ENCODE data around the gene TMEM170A. TPM values are rescaled to one million over a fixed set of nuclear protein-coding genes. Genes with fewer than 3 reads are reported as not detected.

Gene TMEM170A
- total RNA-seq, result 10 to 100 TPM; 11.4 to 19.6 TPM

DNA sequence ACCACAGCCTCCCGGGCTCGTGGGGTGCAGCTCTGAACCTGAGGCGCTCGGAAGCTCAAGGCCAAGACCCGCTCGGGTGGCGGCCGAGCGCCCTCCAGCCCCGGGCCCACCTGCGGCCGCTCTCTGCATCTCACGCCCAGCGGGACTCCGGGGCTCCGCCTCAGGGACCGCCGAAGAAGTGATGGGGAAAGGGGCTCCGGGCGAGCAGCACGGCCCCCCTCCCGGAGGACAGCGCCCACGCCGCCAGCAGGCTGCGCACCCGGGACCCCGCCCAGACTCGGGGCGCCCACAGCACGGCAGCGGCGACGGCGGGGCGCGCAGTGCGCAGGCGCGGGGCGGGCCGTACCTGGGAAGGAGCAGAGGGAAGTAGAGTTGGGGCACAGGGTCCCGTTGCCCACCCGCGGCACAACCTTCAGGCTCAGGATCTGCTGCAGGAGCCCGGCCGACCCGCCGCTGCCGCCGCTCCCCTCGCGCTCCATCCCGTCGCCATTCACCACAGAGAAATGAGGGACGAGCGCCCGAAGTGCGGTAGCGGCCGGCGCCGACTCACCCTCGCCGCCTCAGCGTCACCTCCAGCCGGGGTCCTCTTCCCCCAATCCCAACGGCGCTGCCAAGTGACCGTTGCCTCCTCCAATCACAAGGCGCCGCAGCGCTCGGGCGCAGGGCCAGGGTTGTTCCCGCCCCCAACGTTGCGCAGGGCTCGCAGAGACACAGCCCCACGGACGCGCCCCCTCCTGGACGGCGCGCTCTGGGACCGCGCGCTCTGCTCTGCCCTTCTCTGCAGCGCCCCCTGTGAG is at the start of gene TMEM170A:
Gene TMEM170A (minus strand): TSS at position 568 of the 797 bp plus-strand sequence. CDS start 89 bp downstream, at position 479.

GRCh38 chr16:75495076-75495674 is 30.7 kb upstream of the TMEM170A start, which contains the start of gene CHST6:
Gene CHST6 (minus strand): TSS chr16:75495441. CDS start chr16:75479828, 15,613 bp downstream.

GRCh38 chr16:75432828-75433731 is 31.4 kb downstream of the TMEM170A start, which contains the start of gene CFDP1:
Gene CFDP1 (minus strand): TSS chr16:75433503. CDS start chr16:75433352, 151 bp downstream.

Small RNAs within 50 kb of the gene (small RNA-seq; reads per million reads assigned to genes)
- 0 reads per million in 2 donors for gene RF00598

Other genes with a start within 250 kb of the TMEM170A start
- gene CTRB1, start 245.7 kb downstream of the TMEM170A start, total RNA-seq, result not detected
- 10 to 100 TPM; 36.5 to 52.3 TPM for gene BCAR1, start 213.1 kb downstream of the TMEM170A start, total RNA-seq
- 10 to 100 TPM; 21.3 to 26.3 TPM for gene CFDP1, start 31.2 kb downstream of the TMEM170A start, total RNA-seq
- 1 to 10 TPM; 5.5 to 9.3 TPM for gene CHST6, start 30.8 kb upstream of the TMEM170A start, total RNA-seq
- under 1 TPM; under 0.01 to 0.34 TPM for gene CHST5, start 71.4 kb upstream of the TMEM170A start, total RNA-seq
- 10 to 100 TPM; 13.1 to 16.3 TPM for gene TMEM231, start 91.6 kb upstream of the TMEM170A start, total RNA-seq
- 10 to 100 TPM; 30.3 to 36.6 TPM for gene GABARAPL2, start 101.7 kb upstream of the TMEM170A start, total RNA-seq
- gene ADAT1, start 158.6 kb upstream of the TMEM170A start, total RNA-seq, result 100 to 1,000 TPM in 1 of 2 donors, 10 to 100 TPM in 1; 96.7 to 109 TPM
- 100 to 1,000 TPM; 106 to 160 TPM for gene KARS1, start 183.0 kb upstream of the TMEM170A start, total RNA-seq
- gene TERF2IP, start 183.1 kb upstream of the TMEM170A start, total RNA-seq, result 10 to 100 TPM; 38.0 to 42.3 TPM
- gene CPHXL2, start 212.3 kb upstream of the TMEM170A start, total RNA-seq, result not detected
- gene DUXB, start 236.8 kb upstream of the TMEM170A start, total RNA-seq, result not detected

Measured in melanocyte of skin (primary cell).